Neural cell (in vitro differentiated cells): ENCODE data around the gene PREX1. TPM values are rescaled to one million over a fixed set of nuclear protein-coding genes. Genes with fewer than 3 reads are reported as not detected.

ENCODE experiments used
- H2AFZ ChIP-seq: fragments of 200-600, 300-800 bp; sonication (generic), shearing (Covaris generic); 2 replicates; pipeline ENCODE4 v1.6.0; 2014; ENCODE audit warnings: low read depth, mild to moderate bottlenecking, antibody characterized with exemption, low read length, moderate library complexity
- H3F3A ChIP-seq: fragments of 200-600 bp; shearing (Covaris generic); 2 replicates; pipeline ENCODE4 v1.6.1; 2016; ENCODE audit warnings: mild to moderate bottlenecking, moderate library complexity, mixed read lengths, antibody characterized with exemption, low read length; ENCODE audit not compliant: insufficient read depth, poor library complexity, severe bottlenecking
- H3K27ac ChIP-seq: fragments of 200-600, 300-800 bp; sonication (generic), shearing (Covaris generic); 2 replicates; pipeline ENCODE4 v1.5.1; 2014; ENCODE audit warnings: mild to moderate bottlenecking, low read length, moderate library complexity
- H3K27me3 ChIP-seq: fragments of 300-800, 200-600 bp; sonication (generic), shearing (Covaris generic); 2 replicates; pipeline ENCODE4 v1.6.0; 2014; ENCODE audit warnings: mild to moderate bottlenecking, low read depth, low read length, moderate library complexity; ENCODE audit not compliant: insufficient read depth
- H3K36me3 ChIP-seq: fragments of 300-800, 200-600 bp; sonication (generic), shearing (Covaris generic); 2 replicates; pipeline ENCODE4 v1.5.1; 2014; ENCODE audit warnings: mild to moderate bottlenecking, antibody characterized with exemption, low read length, moderate library complexity; ENCODE audit not compliant: insufficient read depth
- H3K4me2 ChIP-seq: fragments of 300-800, 200-600 bp; sonication (generic), shearing (Covaris generic); 2 replicates; pipeline ENCODE4 v1.6.0; 2014; ENCODE audit warnings: mild to moderate bottlenecking, low read length
- H3K4me3 ChIP-seq: fragments of 300-800, 200-600 bp; sonication (generic), shearing (Covaris generic); 2 replicates; pipeline ENCODE4 v1.5.1; 2014; ENCODE audit warnings: mild to moderate bottlenecking, low read length, moderate library complexity
- H3K79me2 ChIP-seq: fragments of 200-600 bp; shearing (Covaris generic); replicated peaks from 2 replicates; pipeline ENCODE4 v1.6.0; 2014; ENCODE audit warnings: mild to moderate bottlenecking, low read length, moderate library complexity; ENCODE audit not compliant: insufficient read depth
- H3K9ac ChIP-seq: fragments of 300-800, 200-600 bp; sonication (generic), shearing (Covaris generic); 2 replicates; pipeline ENCODE4 v1.6.1; 2016; ENCODE audit warnings: mild to moderate bottlenecking, low read length, mixed read lengths
- H3K9me2 ChIP-seq: fragments of 200-600 bp; shearing (Covaris generic); 2 replicates; pipeline ENCODE4 v1.6.1; 2016; ENCODE audit warnings: mild to moderate bottlenecking, low read length, mixed read lengths; ENCODE audit not compliant: insufficient read depth
- H3K9me3 ChIP-seq: fragments of 200-600, 300-800 bp; sonication (generic), shearing (Covaris generic); 2 replicates; pipeline ENCODE4 v1.6.1; 2016; ENCODE audit warnings: mild to moderate bottlenecking, mixed run types, low read length, moderate library complexity, mixed read lengths
- H4K20me1 ChIP-seq: fragments of 200-600 bp; shearing (Covaris generic); 2 replicates; pipeline ENCODE4 v1.6.1; 2016; ENCODE audit warnings: mild to moderate bottlenecking, mixed run types; ENCODE audit not compliant: insufficient read depth
- CTCF ChIP-seq: fragments of 450-650 bp; IDR thresholded peaks from 2 replicates; pipeline ENCODE4 v1.5.1; 2014; ENCODE audit warnings: antibody characterized with exemption, mild to moderate bottlenecking, moderate library complexity; ENCODE audit not compliant: poor library complexity, severe bottlenecking
- EP300 ChIP-seq: fragments of 450-650 bp; conservative IDR thresholded peaks from 2 replicates; pipeline ENCODE4 v1.6.1; 2014; ENCODE audit warnings: antibody characterized with exemption, mild to moderate bottlenecking, moderate library complexity; ENCODE audit not compliant: poor library complexity, severe bottlenecking
- EZH2 ChIP-seq: fragments of 200-600, 300-800 bp; shearing (Covaris generic), sonication (generic); IDR thresholded peaks from 2 replicates; pipeline ENCODE4 v1.6.1; 2014; ENCODE audit warnings: antibody characterized with exemption, low read length, borderline replicate concordance, mild to moderate bottlenecking; ENCODE audit not compliant: insufficient read depth, poor library complexity, severe bottlenecking
- MXI1 ChIP-seq: fragments of 450-650 bp; conservative IDR thresholded peaks from 2 replicates; pipeline ENCODE4 v1.6.1; 2014; ENCODE audit warnings: antibody characterized with exemption, mild to moderate bottlenecking; ENCODE audit not compliant: poor library complexity, severe bottlenecking
- POLR2AphosphoS5 ChIP-seq: IDR thresholded peaks from 2 replicates; pipeline ENCODE4 v1.6.1; 2012
- RAD21 ChIP-seq: fragments of 450-650 bp; conservative IDR thresholded peaks from 2 replicates; pipeline ENCODE4 v1.6.1; 2014; ENCODE audit warnings: antibody characterized with exemption, mild to moderate bottlenecking, moderate library complexity
- REST ChIP-seq: IDR thresholded peaks from 2 replicates; pipeline ENCODE4 v1.6.1; 2012; ENCODE audit warnings: borderline replicate concordance
- SMC3 ChIP-seq: fragments of 450-650 bp; conservative IDR thresholded peaks from 2 replicates; pipeline ENCODE4 v1.6.1; 2014; ENCODE audit warnings: antibody characterized with exemption, mild to moderate bottlenecking, moderate library complexity; ENCODE audit not compliant: poor library complexity
- TAF1 ChIP-seq: IDR thresholded peaks from 2 replicates; pipeline ENCODE4 v1.6.1; 2012; ENCODE audit warnings: low read depth
- polyA plus RNA-seq: library from polyadenylated mRNA; depleted of rRNA; stranded (reverse); fragments of >200 nt; gene quantifications from 2 replicates; pipeline ENCODE4 v1.2.3, GENCODE V29; 2014

The PREX1 gene
- polyA plus RNA-seq, 1 donor from 2014 or later: 0.06 TPM

- H3K9me3 ChIP-seq: no peaks in the 10 kb centered on the region
Observed at GRCh38 chr20:48671141-48671540, 156.7 kb downstream of the PREX1 start.

GRCh38 chr20:48669946-48670605, 157.7 kb downstream of the PREX1 start:
- Histone ChIP-seq H3K27me3 (no peaks in the 10 kb centered on the region), H3F3A (no peaks in the 10 kb centered on the region), H3K36me3 (no peaks in the 10 kb centered on the region), H4K20me1 (no peaks in the 10 kb centered on the region), H3K9me2 (no peaks in the 10 kb centered on the region), H3K4me3 (no peak overlapping the region), H3K79me2 (no peaks in the 10 kb centered on the region), H3K9me3 (no peaks in the 10 kb centered on the region), H2AFZ (no peak overlapping the region), H3K27ac (no peak overlapping the region), H3K9ac (no peak overlapping the region), H3K4me2 (no peak overlapping the region)
- TF ChIP-seq MXI1 (no peak), POLR2AphosphoS5 (no peak), RAD21 (no peak), EZH2 (no peak), REST (no peak), CTCF (no peak), TAF1 (no peak), SMC3 (no peak), EP300 (no peak)

More at GRCh38 chr20:48671141-48671540, 156.7 kb downstream of the PREX1 start:
- Histone ChIP-seq H3K4me2 (no peak overlapping the region), H3K79me2 (no peaks in the 10 kb centered on the region), H3K27ac (no peak overlapping the region), H3K9ac (no peak overlapping the region), H2AFZ (no peak overlapping the region), H3K36me3 (no peaks in the 10 kb centered on the region), H3K9me2 (no peaks in the 10 kb centered on the region), H3F3A (no peaks in the 10 kb centered on the region), H3K4me3 (no peak overlapping the region), H4K20me1 (no peaks in the 10 kb centered on the region), H3K27me3 (no peaks in the 10 kb centered on the region)
- TF ChIP-seq SMC3 (no peak), EP300 (no peak), POLR2AphosphoS5 (no peak)
